ENCODE data around the gene RCL1.
"Not testable (repeated sequence)": the region's sequence is repeated elsewhere in the genome, so short reads cannot be mapped to it uniquely, and the experiment has no call there.

Gene RCL1

DNA sequence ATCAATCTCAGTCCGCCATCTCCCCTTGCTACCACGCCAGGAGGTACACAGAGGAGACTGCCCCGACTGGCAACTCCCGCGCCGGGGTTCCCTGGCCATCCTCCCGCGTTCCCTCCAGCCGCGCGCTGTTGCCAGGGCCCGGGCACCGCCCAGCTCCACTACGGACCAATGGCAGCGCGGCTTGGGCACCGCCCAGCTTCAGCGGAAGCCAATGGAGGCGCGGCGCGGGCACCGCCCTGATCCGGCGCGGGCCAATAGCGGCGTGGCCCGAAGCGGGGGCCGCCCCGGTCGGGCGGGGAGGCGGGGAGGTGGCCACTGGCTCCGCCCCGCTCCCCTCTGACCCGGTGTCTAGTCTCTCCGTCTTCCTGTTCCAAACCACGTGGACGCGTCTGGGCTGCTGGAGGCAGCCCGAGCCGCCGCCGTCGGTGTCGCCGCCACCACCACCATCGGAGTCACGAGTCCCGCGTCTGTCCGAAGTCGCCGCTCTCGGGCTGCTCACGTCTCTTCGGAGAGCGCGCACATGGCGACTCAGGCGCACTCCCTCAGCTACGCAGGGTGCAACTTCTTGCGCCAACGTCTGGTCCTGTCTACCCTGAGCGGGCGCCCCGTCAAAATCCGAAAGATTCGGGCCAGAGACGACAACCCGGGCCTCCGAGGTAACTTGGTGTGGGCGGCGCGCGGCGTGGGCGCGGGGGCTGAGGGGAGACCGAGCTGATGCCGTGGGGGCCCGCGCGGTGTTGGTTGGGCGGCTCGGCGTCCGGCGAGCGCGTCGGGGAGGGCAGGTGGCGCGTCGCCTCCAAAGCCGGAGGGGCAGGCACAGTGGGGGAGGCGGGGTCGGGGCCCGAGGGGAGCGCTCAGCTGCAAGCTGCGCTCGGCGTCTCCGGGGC is at the start of gene RCL1:
TSS of gene RCL1 (plus strand) at position 373 of the 887 bp plus-strand sequence. CDS start at position 521, 148 bp downstream.
- peak; percentile 92 to 93 for DNase-seq (ENCODE audit: low read depth in 2 of 2)

DNA sequence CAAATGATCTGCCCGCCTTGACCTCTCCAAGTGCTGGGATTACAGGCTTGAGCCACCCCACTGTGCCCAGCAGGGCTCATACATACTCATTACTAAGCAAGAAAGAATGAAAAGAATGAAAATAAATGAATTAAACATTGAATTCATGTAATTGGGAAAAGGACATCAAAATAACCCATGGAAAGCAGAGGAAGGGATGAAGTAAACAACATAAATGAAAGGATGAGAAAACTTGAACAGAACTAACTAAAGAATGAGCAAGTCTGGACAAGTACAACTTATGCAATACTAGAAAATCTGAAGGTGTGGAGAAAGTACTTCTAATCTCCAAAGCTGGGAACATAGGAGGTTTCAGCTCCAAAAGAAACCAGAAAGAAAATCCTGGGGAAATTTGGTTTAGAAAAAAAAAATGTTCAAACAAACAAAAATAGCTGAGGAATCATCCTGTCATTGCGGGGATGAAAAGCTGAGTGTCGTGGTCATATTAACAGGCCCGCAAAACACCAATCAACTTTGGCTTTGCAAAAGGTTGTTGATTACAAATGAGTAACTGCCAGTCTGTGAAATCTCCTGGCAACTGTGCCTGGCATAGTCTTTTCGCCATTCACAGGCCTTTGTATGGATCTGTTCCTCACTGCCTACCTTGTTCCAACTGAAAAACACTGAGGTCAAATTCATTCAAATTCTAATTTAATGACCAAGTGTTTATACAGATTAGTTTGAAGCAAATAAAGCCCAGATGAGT is 49.4 kb upstream of the RCL1 start:
- no peak for DNase-seq (ENCODE audit: low read depth in 2 of 2)

DNA sequence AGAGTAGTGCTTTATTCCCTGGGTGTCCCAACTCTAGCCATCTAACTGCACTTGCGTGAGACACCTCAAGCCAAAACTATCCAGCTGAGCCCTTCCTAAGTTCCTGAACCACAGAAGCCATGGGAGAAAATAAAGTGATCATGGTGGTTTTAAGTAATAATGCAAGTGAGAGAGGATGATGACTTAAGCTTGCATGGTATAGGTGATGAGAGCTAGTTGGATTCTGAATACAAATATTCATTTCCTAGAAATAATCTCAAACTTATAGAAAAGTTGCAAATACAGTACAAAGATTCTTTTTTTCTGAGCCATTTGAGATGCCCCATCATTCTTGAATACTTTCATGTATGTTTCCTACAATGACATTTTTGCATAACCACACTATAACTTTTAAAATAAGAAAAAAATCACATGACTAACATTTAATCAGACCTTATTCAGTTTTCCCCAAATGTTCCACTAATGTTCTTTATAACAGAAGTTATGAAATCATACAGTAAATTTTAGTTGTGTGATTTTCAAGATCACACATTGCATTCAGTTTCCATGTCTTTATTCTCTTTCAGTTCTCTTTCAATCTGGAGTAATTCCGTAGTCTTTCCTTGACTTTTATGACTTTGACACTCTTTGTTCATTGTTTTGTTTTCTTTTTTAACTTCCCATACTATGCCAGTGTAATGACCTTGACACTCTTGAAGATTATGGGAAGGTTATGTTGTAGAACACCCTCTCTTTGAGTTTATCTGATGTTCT is 46.3 kb upstream of the RCL1 start:
- DNase-seq (ENCODE audit: low read depth in 2 of 2) = no peak

DNA sequence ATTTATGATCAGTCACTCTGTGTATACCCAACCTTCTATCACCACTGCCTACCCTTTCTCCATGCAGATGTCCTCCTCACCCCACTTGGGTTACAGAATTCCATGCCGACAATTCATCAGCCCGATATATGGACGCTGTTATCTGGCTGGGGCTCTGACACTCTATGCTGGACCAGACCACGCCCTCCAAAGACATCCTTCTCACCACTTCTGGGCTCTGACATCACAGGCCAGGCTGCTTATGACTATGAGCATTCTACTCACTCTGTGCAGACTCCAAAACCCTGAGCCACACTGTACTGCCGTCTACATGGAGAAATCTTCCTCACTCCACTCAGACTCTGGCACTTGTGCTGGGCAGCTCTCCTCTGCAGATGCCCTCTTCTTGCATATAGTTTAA is 44.1 kb upstream of the RCL1 start:
- DNase-seq (ENCODE audit: low read depth in 2 of 2) = no peak

DNA sequence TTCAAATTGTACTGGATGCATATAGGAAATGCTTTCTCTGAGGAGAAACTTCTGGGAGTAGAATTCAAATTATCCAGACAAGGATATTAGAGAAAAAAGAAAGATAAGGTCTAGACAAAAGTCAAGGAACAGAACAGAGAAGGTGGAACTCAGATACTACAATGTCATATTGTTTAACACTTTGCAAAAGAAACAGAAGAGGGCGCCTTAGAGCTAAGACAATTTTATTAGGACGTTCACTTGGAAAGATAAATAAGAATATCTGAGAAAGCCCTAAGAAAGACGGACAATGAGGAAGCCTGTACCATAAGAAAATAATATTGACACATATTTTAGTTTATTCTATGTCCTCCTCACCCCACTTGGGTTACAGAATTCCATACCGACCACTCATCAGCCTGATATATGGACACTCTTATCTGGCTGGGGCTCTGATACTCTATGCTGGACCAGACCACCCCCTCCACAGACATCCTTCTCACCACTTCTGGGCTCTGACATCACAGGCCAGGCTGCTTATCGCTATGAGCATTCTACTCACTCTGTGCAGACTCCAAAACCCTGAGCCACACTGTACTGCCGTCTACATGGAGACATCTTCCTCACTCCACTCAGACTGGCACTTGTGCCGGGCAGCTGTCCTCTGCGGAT is 42.6 kb upstream of the RCL1 start:
- no peak for DNase-seq (ENCODE audit: low read depth in 2 of 2)

DNA sequence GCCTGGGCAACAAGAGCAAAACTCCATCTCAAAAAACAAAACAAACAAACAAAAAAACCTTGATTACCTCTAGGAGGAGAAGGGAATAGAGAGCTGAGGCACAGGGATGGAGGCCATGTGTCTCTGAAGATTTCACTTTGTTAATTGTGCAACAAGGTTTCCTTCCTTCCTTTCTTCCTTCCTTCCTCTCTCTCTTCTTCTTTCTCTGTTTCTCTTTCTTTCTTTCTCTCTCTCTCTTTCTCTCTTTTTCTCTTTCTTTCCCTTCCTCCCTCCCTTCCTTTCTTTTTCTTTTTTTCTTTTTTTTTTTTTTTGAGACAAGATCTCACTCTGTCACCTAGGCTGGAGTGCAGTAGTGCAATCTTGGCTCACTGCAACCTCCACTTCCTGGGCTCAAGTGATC is 38.2 kb upstream of the RCL1 start:
- not testable (repeated sequence) for DNase-seq (ENCODE audit: low read depth in 2 of 2)

DNA sequence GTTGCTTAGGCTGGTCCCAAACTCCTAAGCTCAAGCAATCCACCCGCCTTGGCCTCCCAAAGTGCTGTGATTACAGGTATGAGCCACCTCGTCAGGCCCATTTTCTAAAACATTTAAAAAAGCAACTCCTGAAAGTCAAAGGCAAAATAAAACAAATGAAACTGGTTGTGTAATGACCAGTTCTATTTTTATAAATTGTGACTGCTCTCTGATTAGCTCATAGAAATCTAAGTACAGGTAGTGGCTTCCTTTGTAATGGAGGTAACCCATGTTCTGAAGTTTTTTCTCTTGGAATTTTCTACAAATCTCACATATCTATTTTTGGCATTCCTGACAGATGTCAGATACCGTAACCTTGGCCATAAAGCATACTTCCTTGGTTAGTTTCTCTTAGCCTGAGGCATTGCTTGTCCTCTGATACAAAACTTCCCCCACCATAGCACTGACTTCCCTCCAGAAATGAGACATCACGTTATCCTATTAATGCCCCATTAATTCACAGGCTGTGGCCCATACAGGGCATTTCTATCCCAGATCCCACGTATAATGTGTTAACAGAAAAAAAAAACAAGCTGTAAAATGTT is 37.6 kb upstream of the RCL1 start:
- no peak for DNase-seq (ENCODE audit: low read depth in 2 of 2)

GRCh38 chr9:4756420-4756819 is 36.3 kb upstream of the RCL1 start:
- DNase-seq (ENCODE audit: low read depth in 2 of 2) = no peak

DNA sequence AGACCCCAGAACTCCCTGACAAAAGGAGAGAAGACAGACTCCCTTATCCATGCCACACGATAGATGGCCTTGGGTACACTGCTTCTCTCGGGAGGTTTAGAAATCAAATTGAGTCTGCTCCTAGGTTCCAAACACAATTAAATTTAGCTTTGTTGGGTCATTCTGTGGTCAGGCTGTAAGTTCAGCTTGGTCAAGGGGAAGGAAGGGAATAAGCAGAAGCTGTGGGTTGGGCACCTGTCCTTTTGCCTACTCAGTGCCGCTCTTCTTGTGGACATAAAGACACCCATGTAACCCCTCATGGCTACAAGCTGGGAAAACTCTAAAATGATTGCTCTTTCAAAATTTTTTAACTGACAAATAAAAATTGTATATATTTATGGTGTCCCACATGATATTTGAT is 32.6 kb upstream of the RCL1 start:
- no peak for DNase-seq (ENCODE audit: low read depth in 2 of 2)

DNA sequence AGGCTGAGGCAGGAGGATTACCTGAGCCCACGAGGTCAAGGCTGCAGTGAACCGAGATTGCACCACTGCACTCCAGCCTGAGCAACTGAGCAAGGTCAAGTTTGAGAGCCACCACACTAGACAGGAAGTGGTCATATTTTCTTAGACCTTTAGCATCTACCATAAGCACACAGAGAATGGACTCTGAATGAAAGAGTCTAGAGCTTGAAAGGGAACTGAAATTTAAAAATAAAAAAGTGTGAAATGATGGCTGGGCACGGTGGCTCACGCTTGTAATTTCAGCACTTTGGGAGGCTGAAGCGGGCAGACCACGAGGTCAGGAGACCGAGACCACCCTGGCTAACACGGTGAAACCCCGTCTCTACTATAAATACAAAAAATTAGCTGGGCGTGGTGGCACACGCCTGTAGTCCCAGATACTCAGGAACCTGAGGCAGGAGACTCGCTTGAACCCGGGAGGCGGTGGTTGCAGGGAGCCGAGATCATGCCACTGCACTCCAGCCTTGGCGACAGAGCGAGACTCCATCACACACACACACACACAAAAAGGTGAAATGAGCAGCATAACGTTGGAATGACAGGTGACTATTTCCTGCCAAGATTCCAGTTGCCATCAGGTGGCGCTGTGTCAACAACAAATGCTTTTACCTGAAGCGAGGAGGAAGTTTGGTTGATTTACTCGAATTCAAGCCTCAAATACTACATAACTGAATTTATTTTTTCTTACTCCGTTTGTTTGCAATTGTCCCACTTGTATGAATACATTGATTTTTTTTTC is 30.4 kb upstream of the RCL1 start:
- DNase-seq (ENCODE audit: low read depth in 2 of 2) = peak; percentile 75 to 81

DNA sequence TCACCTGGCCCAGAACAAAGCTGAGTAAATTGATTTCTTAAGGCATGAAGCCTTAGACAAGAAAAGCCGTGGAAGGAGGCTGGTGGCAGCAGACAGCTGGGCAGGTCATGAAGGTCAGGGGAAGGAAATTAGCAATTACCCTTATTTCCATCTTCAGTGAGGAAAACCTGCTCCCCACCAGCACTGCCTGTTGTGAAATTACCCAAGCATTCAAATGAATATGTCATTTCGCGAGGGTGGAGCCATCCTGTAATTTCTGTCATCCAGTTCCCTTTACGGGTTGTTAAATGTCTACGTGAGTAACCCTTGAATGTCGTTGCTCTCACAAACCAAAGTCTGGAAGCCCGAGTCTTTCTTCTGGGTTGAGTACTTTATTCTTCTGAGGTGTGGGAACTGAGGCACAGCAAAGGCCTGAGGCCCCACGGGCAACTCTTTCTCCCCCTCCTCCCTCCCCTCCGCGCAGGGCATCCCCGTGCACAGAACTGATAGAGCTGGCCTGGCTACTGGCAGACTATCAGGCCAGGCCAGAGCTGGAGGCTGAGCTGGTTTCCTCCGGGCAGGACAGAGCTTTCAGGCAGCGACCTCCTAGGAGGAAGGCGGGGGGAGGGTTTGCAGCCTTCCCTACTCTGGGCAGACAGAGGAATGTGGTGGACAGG is 29.7 kb upstream of the RCL1 start:
- no peak for DNase-seq (ENCODE audit: low read depth in 2 of 2)

GRCh38 chr9:4764033-4764432 is 28.7 kb upstream of the RCL1 start:
- no peak for DNase-seq (ENCODE audit: low read depth in 2 of 2)

DNA sequence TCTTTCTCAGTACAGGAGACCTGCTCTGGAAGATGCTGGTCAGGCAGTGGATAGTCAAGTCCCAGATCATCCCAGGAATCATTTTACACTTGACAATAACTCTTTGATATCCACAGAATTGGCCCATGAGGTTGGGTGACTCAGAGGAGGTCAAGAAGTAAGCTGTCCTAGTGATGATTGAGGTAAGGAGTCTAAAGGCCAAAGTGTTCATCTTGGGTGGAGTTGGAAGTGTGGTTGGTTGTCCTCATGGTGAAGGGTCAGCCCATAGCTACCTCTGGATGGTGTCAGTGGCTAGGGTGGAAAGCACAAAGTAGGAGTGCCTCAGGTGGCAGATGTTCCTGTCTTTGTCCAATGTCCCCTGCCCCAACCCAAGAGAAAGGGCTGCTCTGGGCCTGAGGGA is 24.1 kb upstream of the RCL1 start:
- no peak for DNase-seq (ENCODE audit: low read depth in 2 of 2)

GRCh38 chr9:4769321-4770080 is 23.2 kb upstream of the RCL1 start:
- no peak for DNase-seq (ENCODE audit: low read depth in 2 of 2)

GRCh38 chr9:4771788-4772187 is 21.0 kb upstream of the RCL1 start:
- DNase-seq (ENCODE audit: low read depth in 2 of 2) = no peak

GRCh38 chr9:4774209-4774608 is 18.5 kb upstream of the RCL1 start:
- DNase-seq (ENCODE audit: low read depth in 2 of 2) = no peak

DNA sequence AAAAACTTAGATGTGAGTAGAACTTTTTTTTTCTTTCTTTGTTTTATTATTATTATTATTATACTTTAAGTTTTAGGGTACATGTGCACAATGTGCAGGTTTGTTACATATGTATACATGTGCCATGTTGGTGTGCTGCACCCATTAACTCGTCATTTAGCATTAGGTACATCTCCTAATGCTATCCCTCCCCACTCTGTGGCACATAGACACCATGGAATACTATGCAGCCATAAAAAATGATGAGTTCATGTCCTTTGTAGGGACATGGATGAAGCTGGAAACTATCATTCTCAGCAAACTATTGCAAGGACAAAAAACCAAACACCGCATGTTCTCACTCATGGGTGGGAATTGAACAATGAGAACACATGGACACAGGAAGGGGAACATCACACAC is 17.8 kb upstream of the RCL1 start:
- DNase-seq (ENCODE audit: low read depth in 2 of 2) = not testable (repeated sequence)

DNA sequence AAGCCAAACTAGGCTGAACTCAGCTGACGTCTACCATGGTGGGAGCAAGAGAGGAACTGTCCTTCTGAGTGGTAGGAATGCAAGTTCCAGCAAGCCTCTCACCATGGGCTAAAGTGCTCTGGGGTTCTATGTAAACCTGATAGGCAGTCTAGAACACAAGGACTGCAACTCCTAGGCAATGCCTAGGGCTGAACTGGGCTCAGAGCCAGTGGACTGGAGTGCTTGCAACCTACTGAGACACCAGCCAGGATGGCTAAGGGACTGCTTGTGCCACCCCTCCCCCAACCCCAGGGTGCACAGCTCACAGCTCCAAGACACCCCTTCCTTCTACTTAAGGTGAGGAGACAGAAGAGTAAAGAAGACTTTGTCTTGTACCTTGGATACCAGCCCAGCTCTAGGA is 12.1 kb upstream of the RCL1 start:
- no peak for DNase-seq (ENCODE audit: low read depth in 2 of 2)

- DNase-seq (ENCODE audit: low read depth in 2 of 2) = no peak
Measured at GRCh38 chr9:4781408-4781807, 11.3 kb upstream of the RCL1 start.
